ENCODE data around the gene STAT6.

The STAT6 gene

GRCh38 chr12:57104292-57104910, 6.8 kb downstream of the STAT6 start:
- DNase-seq (ENCODE audit: low read depth in 3 of 3) = no peak

GRCh38 chr12:57103856-57104255, 7.3 kb downstream of the STAT6 start:
- no peak for DNase-seq (ENCODE audit: low read depth in 3 of 3)

GRCh38 chr12:57101892-57102695, 9.1 kb downstream of the STAT6 start:
- DNase-seq (ENCODE audit: low read depth in 3 of 3) = no peak

GRCh38 chr12:57099766-57100165, 11.4 kb downstream of the STAT6 start:
- DNase-seq (ENCODE audit: low read depth in 3 of 3) = no peak

GRCh38 chr12:57099047-57099714, 12.0 kb downstream of the STAT6 start:
- no peak for DNase-seq (ENCODE audit: low read depth in 3 of 3)

- no peak for DNase-seq (ENCODE audit: low read depth in 3 of 3)
These were observed 12.6 kb downstream of the STAT6 start for GRCh38 chr12:57098546-57098945.

- DNase-seq (ENCODE audit: low read depth in 3 of 3) = no peak
These were observed 13.7 kb downstream of the STAT6 start for GRCh38 chr12:57097554-57097835.

- no peak for DNase-seq (ENCODE audit: low read depth in 3 of 3)
These were observed 14.2 kb downstream of the STAT6 start for GRCh38 chr12:57096748-57097553.

GRCh38 chr12:57096099-57096572, 15.0 kb downstream of the STAT6 start:
- no peak for DNase-seq (ENCODE audit: low read depth in 3 of 3)

- DNase-seq (ENCODE audit: low read depth in 3 of 3) = no peak
These were observed 15.7 kb downstream of the STAT6 start for GRCh38 chr12:57095440-57095839.

GRCh38 chr12:57094208-57095160, 16.7 kb downstream of the STAT6 start:
- DNase-seq (ENCODE audit: low read depth in 3 of 3) = no peak

- peak in 2 of 3 donors; percentile 46 to 72 for DNase-seq (ENCODE audit: low read depth in 3 of 3)
These were observed 17.6 kb downstream of the STAT6 start for GRCh38 chr12:57093415-57094207.

- DNase-seq (ENCODE audit: low read depth in 3 of 3) = no peak
These were observed 18.2 kb downstream of the STAT6 start for GRCh38 chr12:57092876-57093414.

- DNase-seq (ENCODE audit: low read depth in 3 of 3) = no peak
These were observed 18.7 kb downstream of the STAT6 start for GRCh38 chr12:57092529-57092862.

- no peak for DNase-seq (ENCODE audit: low read depth in 3 of 3)
These were observed 19.3 kb downstream of the STAT6 start for GRCh38 chr12:57091638-57092528.

GRCh38 chr12:57090924-57091637, 20.1 kb downstream of the STAT6 start:
- DNase-seq (ENCODE audit: low read depth in 3 of 3) = no peak

- DNase-seq (ENCODE audit: low read depth in 3 of 3) = no peak
These were observed 20.7 kb downstream of the STAT6 start for GRCh38 chr12:57090490-57090889.

All from stimulated activated CD4-positive, alpha-beta T cell treated with anti-CD3 and anti-CD28 coated beads, TNF-alpha, amount 100 ng/mL, for 48 hours (primary cell).